Epithelial cell of proximal tubule (primary cell): Measurements from ENCODE around the gene ZNF776. TPM values are rescaled to one million over a fixed set of nuclear protein-coding genes. Genes with fewer than 3 reads are reported as not detected.
"Not testable (repeated sequence)": the region's sequence is repeated elsewhere in the genome, so short reads cannot be mapped to it uniquely, and the experiment has no call there.

Experiments
- DNase-seq: peaks from one replicate; pipeline ENCODE4 v3.0.0-alpha.2; 2011; ENCODE audit warnings: low read depth
- H3K4me3 ChIP-seq: 2 replicates; pipeline ENCODE4 v1.5.1; 2011; ENCODE audit warnings: low read depth, mild to moderate bottlenecking, low read length
- CTCF ChIP-seq: conservative IDR thresholded peaks from 2 replicates; pipeline ENCODE4 v1.5.1; 2012; ENCODE audit warnings: low read depth, mild to moderate bottlenecking, low read length
- total RNA-seq: library from RNA; depleted of rRNA; stranded (reverse); fragments of >200 nt; gene quantifications from 2 replicates; pipeline ENCODE4 v1.2.3, GENCODE V29; 2015

The ZNF776 gene
- total RNA-seq, 1 donor from 2014 or later: 8.6 TPM

DNA sequence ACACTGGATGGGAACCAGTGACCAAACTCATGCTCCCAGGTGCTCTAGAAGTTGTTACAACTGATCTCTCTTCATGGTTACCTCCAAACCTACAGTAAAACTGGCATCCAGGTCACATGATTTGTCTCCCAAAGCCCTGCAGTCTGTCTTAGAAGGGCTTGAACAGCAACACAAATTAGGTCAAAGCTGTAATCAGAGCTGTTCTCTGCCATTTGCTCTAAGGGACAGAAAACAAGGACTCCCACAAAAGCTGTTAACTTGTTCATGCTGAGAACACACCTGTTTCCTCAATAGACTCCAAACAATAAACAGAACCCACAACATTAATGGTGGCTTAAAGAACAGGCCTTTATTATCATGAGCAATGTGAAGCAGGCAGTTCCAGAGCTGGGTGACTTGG is 27.2 kb upstream of the ZNF776 start:
- TF ChIP-seq CTCF: no peak
- DNase-seq: no peak
- H3K4me3 ChIP-seq: no peak overlapping the region

DNA sequence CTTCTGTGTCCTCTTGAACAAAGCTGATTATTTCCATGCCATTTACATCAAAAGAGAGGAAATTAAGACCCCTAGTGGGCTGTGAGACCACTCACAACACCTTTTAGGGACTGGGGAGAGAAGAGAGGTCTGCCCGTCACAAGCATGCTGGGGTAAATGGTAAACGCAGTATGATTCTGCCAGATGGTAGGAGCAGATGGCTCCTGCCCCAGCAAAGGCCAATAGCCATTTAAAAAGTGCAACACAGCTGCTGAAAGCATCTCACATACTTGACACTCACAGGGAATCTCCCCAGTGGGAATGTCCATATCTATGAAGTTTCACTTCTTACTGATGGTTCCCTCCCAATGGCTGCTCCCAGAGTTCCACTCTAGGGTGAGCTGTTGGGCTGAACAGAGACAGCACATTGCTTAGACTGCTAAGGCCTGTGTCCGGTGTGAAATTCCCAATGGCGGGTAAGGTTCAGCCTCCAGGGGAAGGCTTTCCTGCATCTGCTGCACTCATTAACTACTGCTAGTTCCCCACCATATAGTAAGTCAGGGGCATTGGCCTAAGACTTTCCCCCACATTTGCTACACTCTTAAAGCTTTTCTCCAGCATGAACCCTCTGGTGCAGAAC is 26.6 kb upstream of the ZNF776 start:
- TF ChIP-seq CTCF: no peak
- DNase-seq: no peak
- H3K4me3 ChIP-seq: no peak overlapping the region

GRCh38 chr19:57720878-57721277 is 25.7 kb upstream of the ZNF776 start:
- H3K4me3 ChIP-seq: no peak overlapping the region
- TF ChIP-seq CTCF: no peak
- DNase-seq: no peak

GRCh38 chr19:57738320-57738719 is 8.3 kb upstream of the ZNF776 start:
- not testable (repeated sequence) for H3K4me3 ChIP-seq, DNase-seq
- peak; percentile 56 for TF ChIP-seq CTCF

GRCh38 chr19:57738770-57739169 is 7.8 kb upstream of the ZNF776 start:
- H3K4me3 ChIP-seq, DNase-seq: not testable (repeated sequence)

- TF ChIP-seq CTCF: no peak
- no peak for DNase-seq
- H3K4me3 ChIP-seq: peak overlapping the region; percentile 91
These were observed 825 bp downstream of the ZNF776 start for GRCh38 chr19:57747472-57747807.

DNA sequence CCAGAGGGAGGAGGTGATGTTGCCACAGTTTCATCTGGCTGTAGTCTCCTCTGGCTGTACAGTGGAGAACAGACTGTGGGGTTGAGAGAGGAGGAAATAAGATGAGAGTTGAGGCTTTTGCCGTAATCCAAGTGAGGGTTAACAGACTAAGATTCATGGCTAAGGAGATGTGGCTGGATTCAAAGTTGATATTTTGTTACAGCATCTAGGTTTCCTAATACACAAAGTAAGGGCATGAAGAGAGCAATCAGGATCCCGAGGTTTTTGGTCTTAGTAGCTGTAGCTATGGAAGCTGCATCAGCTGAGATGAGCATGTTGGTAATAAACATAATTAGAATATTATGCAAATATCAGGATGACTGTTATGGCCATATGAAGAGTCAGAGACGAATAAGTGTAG is 1.4 kb downstream of the ZNF776 start:
- peak overlapping the region; percentile 91 for H3K4me3 ChIP-seq

More for the DNA sequence above, 1.4 kb downstream of the ZNF776 start:
- no peak for DNase-seq
- TF ChIP-seq CTCF: no peak
